T-helper 22 cell (primary cell): ENCODE results near the gene SIGLEC10.

Source experiments
- DNase-seq: peaks from one replicate; pipeline ENCODE4 v3.0.0-alpha.2; 2020; ENCODE audit warnings: low read depth

The SIGLEC10 gene

DNA sequence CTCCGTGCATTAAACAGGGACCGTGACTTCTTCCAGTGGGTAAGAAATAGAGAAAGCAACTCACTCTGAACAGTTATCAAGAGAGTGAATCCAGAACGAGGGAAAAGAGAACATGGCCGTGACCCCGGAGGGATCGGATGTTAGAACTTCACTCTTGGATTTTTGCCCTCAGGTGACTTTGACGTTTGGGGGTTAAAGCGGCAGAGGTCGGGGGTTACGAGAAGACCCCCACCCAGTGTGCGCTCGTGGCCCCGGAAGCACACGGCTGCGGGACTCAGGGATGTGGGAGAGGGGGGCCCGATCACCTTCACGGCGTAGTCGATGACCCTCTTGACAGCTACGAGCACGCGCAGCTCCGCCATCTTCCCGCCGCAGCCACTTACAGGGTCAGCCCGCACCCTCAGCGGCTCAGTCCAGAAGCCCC, 51.5 kb downstream of the SIGLEC10 start, which contains the start of gene ETFB:
Gene ETFB (minus strand): TSS at position 424 of the 424 bp plus-strand sequence. CDS start 62 bp downstream, at position 362.
- no peak for DNase-seq

DNA sequence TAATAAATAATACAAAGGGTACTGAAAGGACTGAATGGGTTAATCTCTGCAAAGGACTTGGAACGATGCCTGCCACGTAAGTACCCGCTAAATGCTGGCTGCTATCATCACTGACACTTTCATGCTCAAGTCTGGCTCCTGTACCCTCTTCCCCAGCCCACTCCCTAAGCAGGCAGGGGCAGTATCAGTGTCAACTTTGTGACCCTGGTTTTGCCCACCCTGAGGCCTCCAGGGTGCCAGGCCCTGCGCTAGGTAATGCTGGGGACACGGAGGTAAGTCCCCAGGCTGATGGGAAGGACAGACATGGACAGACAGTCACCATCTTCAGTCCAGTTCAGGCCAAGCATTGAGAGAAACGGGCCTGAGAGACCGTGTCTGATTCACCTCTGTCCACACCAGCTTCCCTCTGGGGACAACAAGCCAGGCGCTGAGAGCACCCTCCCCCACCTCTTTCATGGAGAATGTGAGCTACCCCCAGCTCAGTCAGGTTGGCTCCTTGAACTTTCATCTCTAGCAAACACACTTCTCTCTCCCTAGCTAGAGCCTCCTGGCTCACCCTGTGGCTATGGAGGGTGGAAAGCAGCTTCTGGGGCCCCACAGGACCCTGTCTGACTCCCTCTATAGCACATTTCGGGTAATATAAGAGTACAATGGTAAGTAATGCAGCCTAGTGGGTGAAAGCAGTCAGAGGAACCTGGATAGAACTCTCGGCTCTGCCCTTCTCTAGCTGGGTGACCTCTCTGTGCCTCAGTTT, 52.1 kb downstream of the SIGLEC10 start:
- DNase-seq = no peak

DNA sequence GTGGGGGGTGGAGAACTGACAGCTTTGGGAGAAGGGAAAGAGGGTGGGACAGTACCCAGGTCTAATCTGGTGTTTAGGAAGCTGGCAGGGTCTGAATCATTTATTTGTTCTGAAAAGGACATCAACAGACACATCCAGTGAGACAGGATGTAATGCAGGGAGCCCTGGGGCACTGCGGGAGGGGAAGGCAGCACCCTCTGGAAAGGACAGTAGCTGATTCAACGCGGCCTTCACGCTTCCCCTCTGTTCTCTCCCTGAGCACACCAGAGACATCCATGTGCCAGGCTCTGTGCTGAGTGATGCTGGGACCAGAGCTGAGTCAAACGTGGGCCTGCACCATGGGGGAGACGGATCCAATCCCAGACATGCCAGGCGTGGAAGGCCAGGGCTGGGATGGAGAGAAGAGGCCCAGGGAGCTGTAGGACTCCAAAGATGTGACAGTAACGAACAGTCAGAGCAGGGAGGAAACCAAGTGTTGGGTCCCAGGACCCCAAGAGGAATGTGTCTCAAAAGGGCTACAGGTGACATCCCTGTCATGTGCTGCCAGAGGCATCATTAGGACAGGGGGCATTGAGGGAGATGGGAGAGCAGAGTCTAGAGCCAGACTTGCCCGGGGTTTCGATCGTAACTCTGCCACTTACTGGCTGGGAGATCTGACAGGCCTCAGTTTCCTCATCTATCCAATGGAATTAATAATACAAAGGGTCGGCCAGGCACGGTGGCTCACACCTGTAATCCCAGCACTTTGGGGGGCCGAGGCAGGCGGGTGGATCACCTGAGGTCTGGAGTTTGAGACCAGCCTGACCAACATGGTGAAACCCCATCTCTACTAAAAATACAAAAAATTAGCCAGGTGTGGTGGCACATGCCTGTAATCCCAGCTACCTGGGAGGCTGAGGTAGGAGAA, 53.0 kb downstream of the SIGLEC10 start:
- DNase-seq = no peak

DNA sequence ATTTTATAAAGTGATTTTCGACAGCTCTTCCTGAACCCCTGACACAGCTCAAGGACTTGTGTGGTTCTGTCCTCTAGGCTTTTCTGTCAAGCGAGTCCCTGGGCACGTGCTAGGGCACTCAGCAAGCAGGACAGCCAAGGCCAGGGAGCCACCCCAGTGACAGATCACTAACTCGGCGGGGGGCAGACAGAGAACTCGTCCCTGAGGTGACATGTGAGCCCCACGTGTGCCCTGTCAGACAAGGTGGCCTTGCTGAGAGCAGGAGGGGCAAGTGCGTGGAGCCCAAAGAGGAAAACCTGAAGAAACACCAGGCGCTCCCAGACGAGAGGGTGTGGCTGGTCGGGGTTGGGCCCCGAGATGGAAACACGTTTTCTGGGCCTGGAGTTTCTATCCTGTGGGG, 56.2 kb downstream of the SIGLEC10 start:
- no peak for DNase-seq
